Measurements from ENCODE around the gene ATRX.

DNA sequence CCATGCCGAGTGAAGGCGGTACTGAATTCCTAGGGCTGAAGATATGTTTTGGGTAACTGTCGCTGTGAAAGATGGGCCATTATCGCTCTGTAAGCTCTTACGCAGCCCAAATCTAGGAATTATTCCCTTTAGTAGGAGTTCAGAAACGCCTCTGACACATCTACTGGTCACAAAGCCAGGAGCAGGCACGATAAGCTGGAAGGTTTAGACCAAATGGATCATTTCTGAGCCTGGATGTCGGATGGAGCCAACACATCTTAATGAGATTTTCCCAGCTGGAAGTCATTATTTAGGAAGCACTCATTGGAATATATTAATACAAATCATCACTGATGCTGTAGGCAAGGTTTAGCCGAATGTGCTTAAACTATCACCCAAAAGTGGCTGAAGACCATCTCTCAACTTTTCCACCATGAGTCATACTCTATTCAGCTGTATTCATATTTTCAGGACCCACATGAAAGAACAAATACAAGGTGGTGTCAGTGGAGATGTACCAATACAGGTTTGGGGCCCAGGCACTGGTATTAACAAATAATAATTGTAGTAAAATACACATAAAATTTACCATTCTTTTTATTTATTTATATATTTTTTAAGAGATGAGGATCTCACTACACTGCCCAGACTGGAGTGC lies 34.2 kb upstream of the ATRX start:
- TF ChIP-seq CTCF (IDR thresholded peaks at IDR 0.05; ENCODE audit: borderline replicate concordance, extremely low read depth, low read length, poor library complexity, severe bottlenecking) = no peak
- TF ChIP-seq EZH2 (IDR thresholded peaks at IDR 0.05; ENCODE audit: borderline replicate concordance, low read depth, low read length, severe bottlenecking) = no peak

Measured in DND-41 (cell line).